Prostate gland (tissue), 1 donor: ENCODE data around the gene RTCA.

Experiments
- POLR2A ChIP-seq: fragments of 450-650 bp; IDR thresholded peaks from one replicate; pipeline ENCODE4 v1.6.1; 2016; ENCODE audit warnings: antibody characterized with exemption, mild to moderate bottlenecking
- POLR2AphosphoS5 ChIP-seq: sonication (generic); formaldehyde crosslinking; IDR thresholded peaks from one replicate; pipeline ENCODE4 v1.6.1; 2017; ENCODE audit warnings: antibody characterized with exemption

- TF ChIP-seq POLR2AphosphoS5 (no peak), POLR2A (no peak)
Observed at GRCh38 chr1:100252901-100253300, 13.1 kb upstream of the RTCA start.
